ENCODE results near the gene CABLES1. TPM values are rescaled to one million over a fixed set of nuclear protein-coding genes. Genes with fewer than 3 reads are reported as not detected.
A peak's percentile ranks its signal among the peaks of the same experiment; 100 is the strongest.

The CABLES1 gene
- total RNA-seq, 3 donors from 2014 or later, result 8.1 to 13.0 (median 11.6) TPM

GRCh38 chr18:23115683-23116096 is 19.6 kb upstream of the CABLES1 start:
- Histone ChIP-seq H3K4me1 (ENCODE audit: low read depth) (peaks cover 3% of the 10 kb centered on the region), H3K4me3 (no peak overlapping the region), H3K9me3 (no peaks in the 10 kb centered on the region), H3K36me3 (ENCODE audit: low read depth) (no peaks in the 10 kb centered on the region)
- intact Hi-C loops (cut with DNase I, micrococcal nuclease), result no loop called here
- TF ChIP-seq CTCF (IDR thresholded peaks at IDR 0.05), result no peak
- no peak for DNase-seq
- ATAC-seq, result peak; percentile 90

- DNase-seq, result no peak
- TF ChIP-seq CTCF (IDR thresholded peaks at IDR 0.05), result no peak
- intact Hi-C loops (cut with DNase I, micrococcal nuclease), result no loop called here
- Histone ChIP-seq H3K4me1 (ENCODE audit: low read depth) (peaks cover 5% of the 10 kb centered on the region), H3K9me3 (no peaks in the 10 kb centered on the region), H3K36me3 (ENCODE audit: low read depth) (no peaks in the 10 kb centered on the region), H3K4me3 (no peak overlapping the region)
- no peak for ATAC-seq
These were observed 14.2 kb upstream of the CABLES1 start for GRCh38 chr18:23121133-23121532.

GRCh38 chr18:23122334-23123229 is 12.7 kb upstream of the CABLES1 start:
- peaks cover 6% of the 10 kb centered on the region for H3K4me1 ChIP-seq (ENCODE audit: low read depth)
- no peak for ATAC-seq
- intact Hi-C loops (cut with DNase I, micrococcal nuclease), result no loop called here
- no peaks in the 10 kb centered on the region for H3K9me3 ChIP-seq
- H3K36me3 ChIP-seq (ENCODE audit: low read depth), result no peaks in the 10 kb centered on the region
- no peak for DNase-seq
- no peak overlapping the region for H3K4me3 ChIP-seq
- no peak for TF ChIP-seq CTCF (IDR thresholded peaks at IDR 0.05)

- TF ChIP-seq CTCF (IDR thresholded peaks at IDR 0.05), result no peak
- peak; percentile 95 for ATAC-seq
- Histone ChIP-seq H3K4me3 (no peak overlapping the region), H3K4me1 (ENCODE audit: low read depth) (peaks cover 6% of the 10 kb centered on the region), H3K9me3 (no peaks in the 10 kb centered on the region), H3K36me3 (ENCODE audit: low read depth) (no peaks in the 10 kb centered on the region)
- DNase-seq, result peak in 2 of 3 donors; percentile 53 to 61
- intact Hi-C loops (cut with DNase I, micrococcal nuclease), result no loop called here
These were observed 8.8 kb upstream of the CABLES1 start for GRCh38 chr18:23126376-23127056.

- ATAC-seq (no peak), DNase-seq (no peak)
- TF ChIP-seq CTCF (IDR thresholded peaks at IDR 0.05), result no peak
- intact Hi-C loops (cut with DNase I, micrococcal nuclease), result no loop called here
- Histone ChIP-seq H3K4me1 (ENCODE audit: low read depth) (peaks cover 6% of the 10 kb centered on the region), H3K9me3 (no peaks in the 10 kb centered on the region), H3K4me3 (no peak overlapping the region), H3K36me3 (ENCODE audit: low read depth) (no peaks in the 10 kb centered on the region)
These were observed 8.2 kb upstream of the CABLES1 start for GRCh38 chr18:23127090-23127489.
